H9 (cell line): ENCODE measurements around the gene EML2. TPM values are rescaled to one million over a fixed set of nuclear protein-coding genes. Genes with fewer than 3 reads are reported as not detected.
A peak's percentile ranks its signal among the peaks of the same experiment; 100 is the strongest.

ENCODE experiments used
- DNase-seq: peaks from one replicate; pipeline ENCODE4 v3.0.0-alpha.2; 2017
- H2AFZ ChIP-seq: one replicate; pipeline ENCODE4 v1.6.1; 2013; ENCODE audit warnings: mild to moderate bottlenecking, low read length, control low read depth, moderate library complexity
- H2AK5ac ChIP-seq: 2 replicates; pipeline ENCODE4 v1.6.1; 2013; ENCODE audit warnings: low read length, control low read depth, mixed read lengths; ENCODE audit not compliant: insufficient read length
- H2BK120ac ChIP-seq: one replicate; pipeline ENCODE4 v1.6.1; 2013; ENCODE audit warnings: low read depth, mild to moderate bottlenecking, low read length, control low read depth, inconsistent platforms; ENCODE audit not compliant: poor library complexity, severe bottlenecking
- H2BK12ac ChIP-seq: 2 replicates; pipeline ENCODE4 v1.6.1; 2013; ENCODE audit warnings: low read length, control low read depth, mixed read lengths, low read depth; ENCODE audit not compliant: insufficient read length
- H2BK15ac ChIP-seq: 2 replicates; pipeline ENCODE4 v1.6.1; 2013; ENCODE audit warnings: low read depth, low read length, control low read depth
- H2BK20ac ChIP-seq: one replicate; pipeline ENCODE4 v1.6.1; 2013; ENCODE audit warnings: low read depth, mild to moderate bottlenecking, low read length, control low read depth, inconsistent platforms; ENCODE audit not compliant: poor library complexity, severe bottlenecking
- H2BK5ac ChIP-seq: 2 replicates; pipeline ENCODE4 v1.6.1; 2013; ENCODE audit warnings: low read length, control low read depth, mixed read lengths; ENCODE audit not compliant: insufficient read length
- H3K14ac ChIP-seq: 2 replicates; pipeline ENCODE4 v1.6.1; 2013; ENCODE audit warnings: low read length, control low read depth; ENCODE audit not compliant: insufficient read depth
- H3K18ac ChIP-seq: 2 replicates; pipeline ENCODE4 v1.6.1; 2013; ENCODE audit warnings: low read depth, mild to moderate bottlenecking, mixed read lengths, low read length, control low read depth; ENCODE audit not compliant: insufficient read length
- H3K23ac ChIP-seq: 2 replicates; pipeline ENCODE4 v1.6.1; 2013; ENCODE audit warnings: low read length, control low read depth, mixed read lengths, low read depth; ENCODE audit not compliant: insufficient read length
- H3K23me2 ChIP-seq: 2 replicates; pipeline ENCODE4 v1.6.1; 2013; ENCODE audit warnings: low read depth, mild to moderate bottlenecking, mixed read lengths, low read length, control low read depth; ENCODE audit not compliant: insufficient read length, poor library complexity, severe bottlenecking
- H3K27ac ChIP-seq: 2 replicates; pipeline ENCODE4 v1.5.1; 2013; ENCODE audit warnings: low read length, control low read depth, mixed read lengths, low read depth; ENCODE audit not compliant: insufficient read length
- H3K27me3 ChIP-seq: 2 replicates; pipeline ENCODE4 v1.6.1; 2013; ENCODE audit warnings: low read length, control low read depth, inconsistent platforms; ENCODE audit not compliant: insufficient read depth
- H3K4ac ChIP-seq: 2 replicates; pipeline ENCODE4 v1.6.1; 2013; ENCODE audit warnings: low read depth, mild to moderate bottlenecking, control low read depth, inconsistent platforms, low read length, moderate library complexity
- H3K4me1 ChIP-seq: 2 replicates; pipeline ENCODE4 v1.6.1; 2013; ENCODE audit warnings: low read length, control low read depth, inconsistent platforms; ENCODE audit not compliant: insufficient read depth
- H3K4me2 ChIP-seq: 2 replicates; pipeline ENCODE4 v1.6.1; 2013; ENCODE audit warnings: low read length, control low read depth, mixed read lengths; ENCODE audit not compliant: insufficient read length, insufficient read depth
- H3K56ac ChIP-seq: 2 replicates; pipeline ENCODE4 v1.6.1; 2013; ENCODE audit warnings: low read depth, mild to moderate bottlenecking, mixed read lengths, low read length, control low read depth; ENCODE audit not compliant: insufficient read length
- H3K79me1 ChIP-seq: 2 replicates; pipeline ENCODE4 v1.6.1; 2013; ENCODE audit warnings: low read depth, mild to moderate bottlenecking, moderate library complexity, low read length, control low read depth, inconsistent platforms; ENCODE audit not compliant: insufficient read depth, poor library complexity, severe bottlenecking
- H3K79me2 ChIP-seq: 2 replicates; pipeline ENCODE4 v1.6.1; 2013; ENCODE audit warnings: low read length, control low read depth, inconsistent platforms; ENCODE audit not compliant: insufficient read depth
- H3K9ac ChIP-seq: 2 replicates; pipeline ENCODE4 v1.6.1; 2013; ENCODE audit warnings: low read length, control low read depth, mixed read lengths; ENCODE audit not compliant: insufficient read length; ENCODE audit errors: extremely low read depth
- H3K9me3 ChIP-seq: one replicate; pipeline ENCODE4 v1.6.1; 2013; ENCODE audit warnings: low read depth, low read length, inconsistent platforms; ENCODE audit not compliant: control insufficient read depth
- H3T11ph ChIP-seq: one replicate; pipeline ENCODE4 v1.6.1; 2013; ENCODE audit warnings: mild to moderate bottlenecking, low read length, control low read depth, inconsistent platforms
- H4K20me1 ChIP-seq: one replicate; pipeline ENCODE4 v1.6.1; 2013; ENCODE audit not compliant: control insufficient read depth, insufficient read length, insufficient read depth
- H4K5ac ChIP-seq: 2 replicates; pipeline ENCODE4 v1.6.1; 2013; ENCODE audit warnings: low read depth, mild to moderate bottlenecking, mixed read lengths, low read length, control low read depth; ENCODE audit not compliant: insufficient read length
- H4K8ac ChIP-seq: replicated peaks from 2 replicates; pipeline ENCODE4 v1.6.1; 2013; ENCODE audit warnings: low read length, control low read depth, mixed read lengths, low read depth; ENCODE audit not compliant: insufficient read length
- H4K91ac ChIP-seq: 2 replicates; pipeline ENCODE4 v1.6.1; 2013; ENCODE audit warnings: low read depth, mild to moderate bottlenecking, moderate library complexity, mixed read lengths, low read length, control low read depth; ENCODE audit not compliant: insufficient read length
- H3K27ac Mint-ChIP-seq, 3 experiments: 2 replicates in 2 of 3; 3 replicates in 1 of 3; pipeline ENCODE4 v1.8.0; 2020 to 2021; ENCODE audit warnings: mixed read lengths in 3 of 3, mild to moderate bottlenecking in 1 of 3, moderate library complexity in 1 of 3
- H3K27me3 Mint-ChIP-seq: 2 replicates; pipeline ENCODE4 v1.8.0; 2021; ENCODE audit warnings: low read depth, mild to moderate bottlenecking, moderate library complexity, mixed read lengths
- H3K36me3 Mint-ChIP-seq, 3 experiments: 2 replicates in 2 of 3; 3 replicates in 1 of 3; pipeline ENCODE4 v1.8.0; 2020 to 2021; ENCODE audit warnings: low read depth in 3 of 3, mixed read lengths in 3 of 3; ENCODE audit not compliant: insufficient read depth in 1 of 3
- H3K4me1 Mint-ChIP-seq, 2 experiments: 2 replicates each; pipeline ENCODE4 v1.8.0; 2020; ENCODE audit warnings: mixed read lengths in 2 of 2
- H3K4me3 Mint-ChIP-seq, 2 experiments: 2 replicates in 1 of 2; 3 replicates in 1 of 2; pipeline ENCODE4 v1.8.0; 2020 to 2021; ENCODE audit warnings: mild to moderate bottlenecking in 2 of 2, mixed read lengths in 2 of 2, moderate library complexity in 1 of 2
- H3K9me3 Mint-ChIP-seq, 2 experiments: 2 replicates in 1 of 2; 3 replicates in 1 of 2; pipeline ENCODE4 v1.8.0; 2020; ENCODE audit warnings: mild to moderate bottlenecking in 2 of 2, mixed read lengths in 2 of 2, moderate library complexity in 1 of 2
- WGBS: extraction: QIAGEN DNeasy Blood & Tissue Kit; methylation state at CpG from one replicate; pipeline ENCODE4 v1.1.7; 2013; ENCODE audit warnings: missing lambda C conversion rate, low lambda C conversion rate, mixed read lengths; ENCODE audit not compliant: insufficient read length; ENCODE audit errors: extremely low coverage; 5-methylcytosine and 5-hydroxymethylcytosine counted together
- total RNA-seq: library from RNA; stranded (reverse); gene quantifications from 2 replicates; pipeline ENCODE4 v1.2.1, GENCODE V29; 2021
- TF ChIP-seq, protein P1 (sequence below): fragments of 200-600 bp; sonication (generic); conservative IDR thresholded peaks from 3 replicates; pipeline ENCODE4 v1.8.0; 2021; ENCODE audit warnings: antibody characterized with exemption, mild to moderate bottlenecking

The EML2 gene
- total RNA-seq, 1 experiment from 2014 or later, result 22.6 TPM

DNA sequence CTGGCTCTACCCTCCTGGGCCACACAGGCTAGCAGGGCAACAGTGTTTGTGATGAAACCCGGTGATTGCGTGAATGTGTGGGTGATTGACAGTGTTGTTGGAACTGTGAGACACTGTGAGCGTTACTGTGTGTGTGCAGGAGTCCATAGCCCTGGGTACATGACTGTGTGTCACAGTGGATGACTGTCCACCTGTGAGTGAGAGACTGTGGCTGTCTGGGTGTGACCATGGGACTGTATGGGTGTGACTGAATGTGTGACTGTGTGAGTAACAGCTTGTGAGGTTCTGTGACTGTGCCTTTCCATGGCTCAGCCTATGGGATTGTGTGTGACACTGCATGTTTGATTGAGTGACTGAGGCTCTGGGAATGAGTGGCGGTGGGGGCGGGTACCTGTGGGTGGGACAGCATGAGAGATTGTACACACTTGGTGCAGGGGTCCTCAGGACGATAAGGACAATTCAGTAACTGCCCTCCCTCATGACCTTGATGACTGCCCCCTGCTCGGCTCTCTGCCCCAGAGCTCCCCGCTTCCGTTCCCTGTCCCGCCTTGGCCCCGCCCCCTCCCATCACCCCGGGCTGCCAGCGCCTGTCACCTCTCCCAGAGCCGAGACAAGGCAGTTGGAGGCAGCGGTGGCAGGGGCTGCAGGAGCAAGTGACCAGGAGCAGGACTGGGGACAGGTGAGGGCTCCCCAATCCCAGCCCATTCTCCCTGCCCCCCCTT is 28.6 kb upstream of the EML2 start, which contains the start of gene GIPR:
Gene GIPR (plus strand): TSS at position 602 of the 722 bp plus-strand sequence. CDS start 1,300 bp downstream, outside the sequence.
- DNase-seq, result peak; percentile 83
- H3K4ac ChIP-seq, result no peak within 1 kb of the TSS
- no peak within 1 kb of the TSS for H3K56ac ChIP-seq
- H2AK5ac ChIP-seq, result no peak within 1 kb of the TSS
- no peak within 1 kb of the TSS for H2BK5ac ChIP-seq
- H3K79me1 ChIP-seq, result no peaks in the 10 kb centered on the region
- no CpG with 5 or more reads among the region's 15 CpGs for WGBS
- H3K23me2 ChIP-seq, result peaks cover 15% of the 10 kb centered on the region
- no peak within 1 kb of the TSS for H3K23ac ChIP-seq
- no peak within 1 kb of the TSS for H4K91ac ChIP-seq
- no peak within 1 kb of the TSS for H3K27ac ChIP-seq
- no peak within 1 kb of the TSS for H2AFZ ChIP-seq
- H3K36me3 Mint-ChIP-seq, result peaks cover 0 to 2% (median 0%) of the 10 kb centered on the region in 3 experiments; a peak in 1 of 7 replicates
- H3K14ac ChIP-seq, result no peak within 1 kb of the TSS
- no peak within 1 kb of the TSS for H2BK120ac ChIP-seq
- peak within 1 kb of the TSS; percentile 87 for H3K4me2 ChIP-seq
- no peak within 1 kb of the TSS for H2BK15ac ChIP-seq
- no peak within 1 kb of the TSS; a peak in 1 of 7 replicates for H3K27ac Mint-ChIP-seq
- H3K9me3 Mint-ChIP-seq, result no peaks in the 10 kb centered on the region; a peak in 1 of 5 replicates
- H3K79me2 ChIP-seq, result no peaks in the 10 kb centered on the region
- no peak within 1 kb of the TSS for H4K8ac ChIP-seq
- no peak within 1 kb of the TSS for H3K9ac ChIP-seq
- peaks cover 16 to 25% of the 10 kb centered on the region in 2 experiments for H3K4me1 Mint-ChIP-seq
- TF ChIP-seq, protein P1, sequence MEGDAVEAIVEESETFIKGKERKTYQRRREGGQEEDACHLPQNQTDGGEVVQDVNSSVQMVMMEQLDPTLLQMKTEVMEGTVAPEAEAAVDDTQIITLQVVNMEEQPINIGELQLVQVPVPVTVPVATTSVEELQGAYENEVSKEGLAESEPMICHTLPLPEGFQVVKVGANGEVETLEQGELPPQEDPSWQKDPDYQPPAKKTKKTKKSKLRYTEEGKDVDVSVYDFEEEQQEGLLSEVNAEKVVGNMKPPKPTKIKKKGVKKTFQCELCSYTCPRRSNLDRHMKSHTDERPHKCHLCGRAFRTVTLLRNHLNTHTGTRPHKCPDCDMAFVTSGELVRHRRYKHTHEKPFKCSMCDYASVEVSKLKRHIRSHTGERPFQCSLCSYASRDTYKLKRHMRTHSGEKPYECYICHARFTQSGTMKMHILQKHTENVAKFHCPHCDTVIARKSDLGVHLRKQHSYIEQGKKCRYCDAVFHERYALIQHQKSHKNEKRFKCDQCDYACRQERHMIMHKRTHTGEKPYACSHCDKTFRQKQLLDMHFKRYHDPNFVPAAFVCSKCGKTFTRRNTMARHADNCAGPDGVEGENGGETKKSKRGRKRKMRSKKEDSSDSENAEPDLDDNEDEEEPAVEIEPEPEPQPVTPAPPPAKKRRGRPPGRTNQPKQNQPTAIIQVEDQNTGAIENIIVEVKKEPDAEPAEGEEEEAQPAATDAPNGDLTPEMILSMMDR, result no peak
- H3K9me3 ChIP-seq, result no peaks in the 10 kb centered on the region
- H2BK20ac ChIP-seq, result no peak within 1 kb of the TSS
- H4K5ac ChIP-seq, result no peak within 1 kb of the TSS
- H3K18ac ChIP-seq, result no peak within 1 kb of the TSS
- H3K4me3 Mint-ChIP-seq, result peak within 1 kb of the TSS; percentile 51 to 81
- H3T11ph ChIP-seq, result no peak within 1 kb of the TSS
- H3K27me3 Mint-ChIP-seq, result peaks cover 52% of the 10 kb centered on the region
- peaks cover 2% of the 10 kb centered on the region; the same call in 1 of the 2 replicates for H3K4me1 ChIP-seq
- H3K27me3 ChIP-seq, result peaks cover 9% of the 10 kb centered on the region; the same call in 1 of the 2 replicates
- H4K20me1 ChIP-seq, result no peaks in the 10 kb centered on the region
- no peak within 1 kb of the TSS for H2BK12ac ChIP-seq
